GM10266 (cell line): Measurements from ENCODE around the gene B4GALT1.

Source experiments
- DNase-seq: peaks from one replicate; pipeline ENCODE4 v3.0.0; 2012; ENCODE audit errors: extremely low spot score
- TF ChIP-seq, protein P1 (sequence below): IDR thresholded peaks from 2 replicates; pipeline ENCODE4 v1.5.1; 2012; ENCODE audit warnings: mild to moderate bottlenecking, low read depth; ENCODE audit not compliant: control insufficient read depth, insufficient read depth; ENCODE audit errors: missing control alignments

Gene B4GALT1

DNA sequence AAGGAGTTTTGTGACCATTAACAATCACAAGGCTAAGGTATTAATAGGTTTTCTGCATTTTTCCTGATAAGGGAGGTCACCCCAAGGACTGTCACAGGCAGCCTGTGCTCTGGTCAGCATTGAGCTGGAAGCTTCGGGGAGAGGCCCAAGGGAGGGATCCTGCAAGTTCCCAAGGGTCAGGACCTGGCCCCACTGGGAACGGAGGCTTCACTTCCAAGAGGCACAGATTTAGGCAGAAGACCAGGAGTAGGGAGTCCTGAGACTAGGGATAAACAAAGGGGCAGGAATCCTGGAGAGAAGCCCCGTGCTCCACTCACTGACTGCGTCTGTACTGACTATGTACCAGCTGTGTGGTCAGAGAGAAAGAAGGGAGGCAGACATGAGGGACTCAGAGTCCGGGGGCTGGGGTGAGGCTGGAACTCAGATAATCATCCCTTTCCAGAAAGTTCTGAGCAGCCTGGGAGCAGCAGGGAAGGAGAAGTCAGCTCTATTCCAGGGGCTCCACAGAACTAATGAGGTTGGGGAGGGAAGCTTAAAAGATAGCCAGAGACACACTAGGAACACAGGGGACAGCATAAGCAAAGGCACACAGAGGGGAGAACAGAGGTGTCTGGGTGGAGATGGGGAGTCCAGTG is 37.8 kb downstream of the B4GALT1 start:
- no peak for DNase-seq

DNA sequence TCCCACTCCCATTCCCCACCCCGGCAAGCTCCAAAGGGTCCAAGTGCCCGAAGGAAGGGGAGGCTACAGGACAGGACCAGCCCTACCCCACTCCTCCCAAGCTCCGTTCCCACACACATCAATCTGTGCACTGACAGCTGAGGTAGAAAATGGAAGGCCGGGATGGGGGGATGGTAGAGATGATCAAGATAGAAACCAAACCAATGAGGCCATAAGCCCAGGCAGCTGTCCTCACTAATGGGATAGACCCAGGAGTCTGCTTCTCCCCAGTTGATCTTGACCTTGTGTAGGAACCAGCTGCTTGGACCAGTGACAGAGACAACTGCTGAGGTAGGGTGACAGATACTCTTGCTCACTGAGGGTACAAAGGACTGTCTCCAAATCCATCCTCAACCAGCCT is 38.6 kb downstream of the B4GALT1 start:
- DNase-seq: no peak
- TF ChIP-seq, protein P1, sequence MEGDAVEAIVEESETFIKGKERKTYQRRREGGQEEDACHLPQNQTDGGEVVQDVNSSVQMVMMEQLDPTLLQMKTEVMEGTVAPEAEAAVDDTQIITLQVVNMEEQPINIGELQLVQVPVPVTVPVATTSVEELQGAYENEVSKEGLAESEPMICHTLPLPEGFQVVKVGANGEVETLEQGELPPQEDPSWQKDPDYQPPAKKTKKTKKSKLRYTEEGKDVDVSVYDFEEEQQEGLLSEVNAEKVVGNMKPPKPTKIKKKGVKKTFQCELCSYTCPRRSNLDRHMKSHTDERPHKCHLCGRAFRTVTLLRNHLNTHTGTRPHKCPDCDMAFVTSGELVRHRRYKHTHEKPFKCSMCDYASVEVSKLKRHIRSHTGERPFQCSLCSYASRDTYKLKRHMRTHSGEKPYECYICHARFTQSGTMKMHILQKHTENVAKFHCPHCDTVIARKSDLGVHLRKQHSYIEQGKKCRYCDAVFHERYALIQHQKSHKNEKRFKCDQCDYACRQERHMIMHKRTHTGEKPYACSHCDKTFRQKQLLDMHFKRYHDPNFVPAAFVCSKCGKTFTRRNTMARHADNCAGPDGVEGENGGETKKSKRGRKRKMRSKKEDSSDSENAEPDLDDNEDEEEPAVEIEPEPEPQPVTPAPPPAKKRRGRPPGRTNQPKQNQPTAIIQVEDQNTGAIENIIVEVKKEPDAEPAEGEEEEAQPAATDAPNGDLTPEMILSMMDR: no peak

More for the DNA sequence above, 37.8 kb downstream of the B4GALT1 start:
- TF ChIP-seq, protein P1: no peak

DNA sequence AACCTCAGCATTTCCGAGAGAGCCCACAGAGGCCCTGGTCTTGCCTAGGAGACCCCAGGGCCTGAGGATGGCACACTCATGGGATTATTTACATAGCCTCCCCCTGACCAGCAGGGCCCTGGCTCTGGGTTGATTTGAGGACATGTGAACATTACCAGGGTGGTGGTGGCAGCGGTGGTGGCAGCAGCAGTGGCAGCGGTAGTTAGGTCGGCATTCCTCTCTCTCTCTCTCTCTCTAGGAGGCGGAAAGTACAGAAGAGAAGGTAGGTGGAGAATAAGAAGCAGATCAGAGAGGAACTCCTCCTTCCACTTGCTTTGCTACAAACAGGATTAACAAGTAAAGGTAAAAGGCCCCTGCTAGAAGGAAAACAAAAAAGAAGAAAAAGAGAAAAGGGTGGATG is 39.3 kb downstream of the B4GALT1 start:
- no peak for DNase-seq
- TF ChIP-seq, protein P1: no peak

DNA sequence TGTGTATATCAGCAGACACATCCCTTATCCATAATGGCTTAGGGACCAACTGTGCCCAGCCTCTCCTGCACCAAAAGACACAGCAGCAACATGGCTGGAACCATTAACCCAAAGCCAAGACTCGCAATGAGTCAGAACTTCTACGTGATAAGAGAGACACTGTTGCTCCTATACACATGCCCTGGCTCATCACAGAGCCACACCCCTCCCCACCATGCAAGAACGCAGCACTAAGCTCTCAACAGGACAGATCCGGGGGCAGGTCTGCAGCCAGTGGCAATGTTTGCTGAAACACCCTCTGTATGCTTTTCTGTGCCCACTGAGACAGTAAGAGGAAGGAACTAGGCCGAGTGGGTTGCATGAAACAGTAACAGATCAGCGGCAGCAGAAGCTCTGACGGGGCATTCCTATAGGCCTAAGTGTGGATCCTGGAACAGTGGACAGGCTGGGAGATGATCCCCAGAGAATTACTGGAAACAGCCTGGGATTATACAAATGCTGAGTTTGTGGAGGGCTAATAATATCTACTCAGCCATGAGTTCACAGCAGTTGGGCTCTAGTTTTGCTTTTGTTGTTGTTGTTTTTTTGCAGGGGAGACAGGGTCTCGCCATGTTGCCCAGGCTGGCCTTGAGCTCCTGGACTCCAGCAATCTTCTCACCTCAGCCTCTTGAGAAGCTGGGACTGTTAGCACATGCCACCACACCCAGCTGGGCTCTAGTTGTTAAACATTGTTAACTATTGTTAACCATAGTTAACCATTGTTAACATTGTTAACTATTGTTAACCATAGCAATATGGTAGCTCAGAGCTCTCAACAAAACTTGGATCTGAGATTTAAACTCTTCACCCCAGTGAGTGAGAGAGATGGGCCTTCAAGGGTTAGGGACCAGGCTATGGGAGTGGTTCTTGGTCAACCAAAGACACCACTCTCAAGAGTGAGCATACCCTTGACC is 41.0 kb downstream of the B4GALT1 start:
- DNase-seq: no peak
- TF ChIP-seq, protein P1: no peak

DNA sequence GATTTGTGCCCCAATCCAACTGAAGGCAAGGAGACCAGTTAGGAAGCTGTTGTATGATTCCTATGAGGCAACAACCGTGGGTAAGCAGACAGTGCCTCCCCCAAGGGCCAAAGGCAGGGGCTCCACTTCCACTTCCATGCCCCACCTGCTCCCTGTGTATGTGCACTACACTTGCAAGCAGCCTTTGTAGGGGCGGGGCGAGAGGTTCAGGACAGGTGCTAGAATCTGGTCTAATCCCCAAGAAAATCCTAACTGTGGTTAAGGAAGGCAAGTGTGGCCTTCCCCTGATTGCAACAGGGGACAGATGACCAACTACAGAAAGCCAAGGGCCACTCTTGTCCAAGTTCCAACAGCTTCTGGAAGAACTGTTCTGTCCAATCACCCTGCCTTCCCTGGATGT is 41.7 kb downstream of the B4GALT1 start:
- TF ChIP-seq, protein P1: no peak
- DNase-seq: no peak

DNA sequence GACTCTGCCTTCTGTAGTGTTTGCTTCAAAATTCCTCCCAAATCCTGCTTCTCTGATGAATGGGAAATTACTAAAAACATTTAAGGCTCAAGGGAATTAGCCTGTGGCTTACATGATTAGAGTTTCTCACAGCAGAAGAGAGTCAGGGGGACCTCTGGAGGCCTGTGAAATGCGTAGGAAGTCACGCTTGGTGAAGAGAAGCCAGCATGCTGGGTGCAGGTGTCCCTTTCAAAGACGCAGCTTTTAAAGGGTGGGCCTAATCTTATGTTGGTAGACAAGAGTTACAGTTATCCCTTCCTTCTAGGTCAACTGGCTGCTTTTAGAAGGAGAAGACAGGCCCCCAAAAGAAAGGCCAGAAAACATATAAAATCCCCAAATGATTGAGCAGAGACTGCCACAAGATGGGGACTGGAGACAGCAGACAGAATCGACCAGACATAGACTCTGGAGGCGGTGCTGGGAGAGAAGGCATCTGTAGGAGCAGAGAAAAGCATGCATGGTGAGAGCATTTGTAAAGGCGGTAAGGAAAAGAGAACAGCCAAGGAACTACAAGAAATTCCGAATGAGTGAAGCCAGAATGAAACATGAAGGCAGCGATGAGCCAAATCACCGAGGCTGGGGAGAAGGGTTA is 42.3 kb downstream of the B4GALT1 start:
- peak; percentile 53 for DNase-seq
- TF ChIP-seq, protein P1: peak; percentile 40
